Measurements from ENCODE around the gene SLC26A1.

SLC26A1 gene

DNA sequence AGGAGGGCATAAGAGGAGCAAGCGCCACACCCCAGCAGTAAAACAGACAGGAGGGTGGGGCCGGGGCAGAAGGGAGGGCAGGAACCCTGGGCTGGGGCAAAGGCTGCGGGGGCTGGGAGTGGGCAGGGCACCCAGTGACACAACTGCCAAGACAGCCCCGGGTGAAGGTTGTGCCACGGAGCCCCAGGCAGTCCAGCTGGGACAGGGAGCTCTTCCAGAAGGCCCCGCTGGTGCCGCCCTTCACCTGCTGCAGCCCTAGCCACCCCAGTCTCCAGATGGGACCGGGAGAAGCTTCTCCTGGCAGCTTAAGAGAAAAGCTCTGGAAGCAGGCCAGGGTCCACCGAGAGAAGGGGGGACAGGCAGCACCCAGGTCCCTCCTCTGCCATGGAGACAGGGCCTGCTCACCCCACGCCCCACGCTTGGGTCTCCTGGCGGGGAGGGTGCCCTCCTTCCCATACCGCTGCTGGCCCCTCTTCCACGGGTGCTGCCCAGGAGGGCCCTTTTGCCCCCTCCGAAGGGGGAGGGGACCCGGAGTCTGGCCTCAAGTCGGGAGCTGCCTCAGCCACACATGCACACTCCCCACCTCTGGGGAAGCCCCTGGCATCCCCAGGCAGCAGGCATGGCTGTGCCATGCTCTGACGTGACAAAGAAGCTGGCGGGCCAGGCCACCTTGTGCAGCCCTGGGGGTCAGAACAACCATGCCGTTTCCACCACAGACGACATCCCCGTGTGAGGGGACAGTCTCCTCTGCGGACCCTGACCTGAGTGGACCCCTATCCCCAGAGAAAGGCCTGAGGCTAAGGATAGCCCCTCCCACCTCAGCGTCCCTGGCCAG lies 21.3 kb downstream of the SLC26A1 start:
- TF ChIP-seq, protein P1, sequence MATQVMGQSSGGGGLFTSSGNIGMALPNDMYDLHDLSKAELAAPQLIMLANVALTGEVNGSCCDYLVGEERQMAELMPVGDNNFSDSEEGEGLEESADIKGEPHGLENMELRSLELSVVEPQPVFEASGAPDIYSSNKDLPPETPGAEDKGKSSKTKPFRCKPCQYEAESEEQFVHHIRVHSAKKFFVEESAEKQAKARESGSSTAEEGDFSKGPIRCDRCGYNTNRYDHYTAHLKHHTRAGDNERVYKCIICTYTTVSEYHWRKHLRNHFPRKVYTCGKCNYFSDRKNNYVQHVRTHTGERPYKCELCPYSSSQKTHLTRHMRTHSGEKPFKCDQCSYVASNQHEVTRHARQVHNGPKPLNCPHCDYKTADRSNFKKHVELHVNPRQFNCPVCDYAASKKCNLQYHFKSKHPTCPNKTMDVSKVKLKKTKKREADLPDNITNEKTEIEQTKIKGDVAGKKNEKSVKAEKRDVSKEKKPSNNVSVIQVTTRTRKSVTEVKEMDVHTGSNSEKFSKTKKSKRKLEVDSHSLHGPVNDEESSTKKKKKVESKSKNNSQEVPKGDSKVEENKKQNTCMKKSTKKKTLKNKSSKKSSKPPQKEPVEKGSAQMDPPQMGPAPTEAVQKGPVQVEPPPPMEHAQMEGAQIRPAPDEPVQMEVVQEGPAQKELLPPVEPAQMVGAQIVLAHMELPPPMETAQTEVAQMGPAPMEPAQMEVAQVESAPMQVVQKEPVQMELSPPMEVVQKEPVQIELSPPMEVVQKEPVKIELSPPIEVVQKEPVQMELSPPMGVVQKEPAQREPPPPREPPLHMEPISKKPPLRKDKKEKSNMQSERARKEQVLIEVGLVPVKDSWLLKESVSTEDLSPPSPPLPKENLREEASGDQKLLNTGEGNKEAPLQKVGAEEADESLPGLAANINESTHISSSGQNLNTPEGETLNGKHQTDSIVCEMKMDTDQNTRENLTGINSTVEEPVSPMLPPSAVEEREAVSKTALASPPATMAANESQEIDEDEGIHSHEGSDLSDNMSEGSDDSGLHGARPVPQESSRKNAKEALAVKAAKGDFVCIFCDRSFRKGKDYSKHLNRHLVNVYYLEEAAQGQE (IDR thresholded peaks at IDR 0.05; ENCODE audit: insufficient read depth in 1 of 2, low read depth in 2 of 2, low read length in 2 of 2) = no peak
- TF ChIP-seq POLR2AphosphoS5 (IDR thresholded peaks at IDR 0.05; ENCODE audit: low read depth, low read length) = no peak
- TF ChIP-seq TAF1 (IDR thresholded peaks at IDR 0.05; ENCODE audit: borderline replicate concordance, insufficient read depth, low read length) = no peak
- no peak for TF ChIP-seq SIN3A (IDR thresholded peaks at IDR 0.05; ENCODE audit: borderline replicate concordance, insufficient read depth, low read length)
- no peak for TF ChIP-seq FOXP2 (optimal IDR thresholded peaks at IDR 0.05; ENCODE audit: borderline replicate concordance, extremely low read depth, extremely low read length, insufficient read depth)

DNA sequence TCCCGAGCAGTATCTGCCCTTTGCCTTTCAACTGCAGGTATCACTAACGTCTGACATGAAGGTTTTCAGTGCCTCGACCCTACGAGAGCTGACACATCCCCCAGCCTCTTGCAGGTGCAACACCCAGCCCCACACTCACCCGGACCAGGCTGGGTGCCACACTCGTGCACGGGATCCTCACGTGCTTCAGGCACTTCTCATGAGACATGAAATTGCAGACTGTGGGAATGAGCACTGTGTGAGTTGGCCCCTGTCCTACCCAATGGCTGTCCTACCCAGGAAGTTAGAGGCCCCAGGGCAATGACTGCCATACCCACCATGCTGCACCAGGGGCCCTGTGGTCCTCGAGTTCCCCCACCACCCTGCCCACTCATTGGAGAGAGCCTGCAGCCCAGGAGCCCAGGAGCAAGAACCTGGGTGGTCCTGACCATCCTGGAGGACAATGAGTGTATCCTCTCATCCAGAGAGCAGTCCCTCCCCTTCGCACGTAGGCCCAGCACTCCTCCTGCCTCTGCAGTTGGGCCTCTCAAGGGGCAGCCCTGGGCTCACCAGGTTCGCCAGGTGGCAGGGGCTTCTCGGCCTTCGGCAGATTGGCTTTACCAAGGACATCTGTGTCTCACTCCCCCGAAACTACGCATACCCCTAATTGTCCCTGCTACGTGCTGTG lies 22.2 kb downstream of the SLC26A1 start:
- TF ChIP-seq FOXP2 (optimal IDR thresholded peaks at IDR 0.05; ENCODE audit: borderline replicate concordance, extremely low read depth, extremely low read length, insufficient read depth) (no peak), TAF1 (IDR thresholded peaks at IDR 0.05; ENCODE audit: borderline replicate concordance, insufficient read depth, low read length) (no peak), SIN3A (IDR thresholded peaks at IDR 0.05; ENCODE audit: borderline replicate concordance, insufficient read depth, low read length) (no peak)
- TF ChIP-seq, protein P1 (IDR thresholded peaks at IDR 0.05; ENCODE audit: insufficient read depth in 1 of 2, low read depth in 2 of 2, low read length in 2 of 2) = no peak

DNA sequence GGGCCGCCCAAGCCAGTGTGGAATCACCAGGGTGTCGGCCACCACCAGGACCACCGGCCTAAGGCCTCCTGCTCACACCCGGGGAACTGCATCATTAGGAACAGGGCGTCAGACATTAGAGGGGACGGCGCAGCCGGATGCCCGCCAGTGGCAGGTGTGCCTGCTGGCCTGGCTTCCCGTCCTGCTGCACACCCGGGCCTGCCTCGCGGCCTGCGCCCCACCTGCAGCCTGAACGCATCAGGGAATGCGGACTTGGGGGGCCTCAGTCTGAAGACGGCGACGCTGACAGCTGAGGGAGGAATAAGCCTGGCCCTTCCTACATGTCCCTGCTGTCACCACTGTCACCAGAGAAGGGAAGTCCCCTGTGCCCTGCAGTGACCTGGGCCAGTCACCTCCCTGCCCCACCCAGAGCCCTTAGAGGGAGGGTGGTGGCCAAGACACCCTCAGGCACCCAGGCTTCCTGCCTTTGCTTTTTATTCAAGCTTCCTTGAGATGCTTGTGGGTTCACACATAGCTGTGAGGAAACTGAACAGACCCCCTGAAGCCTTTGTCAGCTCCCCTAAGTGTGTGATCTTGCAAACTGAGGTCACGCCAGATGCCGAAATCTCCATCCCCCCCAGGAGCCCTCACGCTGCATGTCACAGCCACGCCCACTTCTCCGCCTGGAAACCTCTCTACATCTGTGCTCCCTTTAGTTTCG lies 23.0 kb downstream of the SLC26A1 start:
- TF ChIP-seq TAF1 (IDR thresholded peaks at IDR 0.05; ENCODE audit: borderline replicate concordance, insufficient read depth, low read length) (no peak), POLR2AphosphoS5 (IDR thresholded peaks at IDR 0.05; ENCODE audit: low read depth, low read length) (no peak), SIN3A (IDR thresholded peaks at IDR 0.05; ENCODE audit: borderline replicate concordance, insufficient read depth, low read length) (no peak), FOXP2 (optimal IDR thresholded peaks at IDR 0.05; ENCODE audit: borderline replicate concordance, extremely low read depth, extremely low read length, insufficient read depth) (no peak)
- TF ChIP-seq, protein P1 (IDR thresholded peaks at IDR 0.05; ENCODE audit: insufficient read depth in 1 of 2, low read depth in 2 of 2, low read length in 2 of 2) = no peak

DNA sequence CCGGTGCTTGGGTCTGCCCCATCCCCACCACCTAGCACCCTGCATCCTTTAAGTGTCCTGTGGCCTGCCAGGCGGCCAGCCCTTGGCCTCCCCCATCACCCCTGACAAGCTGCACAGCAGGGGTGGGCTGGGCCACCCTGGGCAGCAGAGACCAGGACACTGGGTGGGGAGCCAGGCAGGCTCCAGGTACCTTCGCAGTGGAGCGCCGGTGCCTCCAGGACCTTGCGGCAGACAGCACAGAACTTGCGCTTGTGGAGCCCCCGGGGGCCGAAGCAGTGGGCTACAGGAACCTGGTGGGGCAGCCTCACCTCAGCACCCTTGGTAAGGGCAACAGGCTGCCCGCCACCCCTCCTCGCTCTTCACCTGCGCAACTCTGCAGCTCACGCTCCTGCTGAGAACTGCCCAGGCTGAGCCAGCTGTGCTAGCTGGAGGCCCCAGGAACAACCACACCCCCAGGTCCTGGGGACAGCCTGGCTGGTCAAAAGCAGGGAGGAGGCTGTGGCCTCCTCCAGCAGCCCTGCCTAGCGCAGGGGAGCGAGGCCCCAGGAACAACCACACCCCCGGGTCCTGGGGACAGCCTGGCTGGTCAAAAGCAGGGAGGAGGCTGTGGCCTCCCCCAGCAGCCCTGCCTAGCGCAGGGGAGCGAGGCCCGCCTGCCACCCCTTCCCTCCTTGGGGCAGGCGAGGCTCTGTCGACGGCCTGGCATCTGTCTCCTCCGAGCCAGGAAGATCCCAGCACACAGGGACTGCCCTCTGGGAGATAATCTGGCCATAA lies 24.4 kb downstream of the SLC26A1 start:
- TF ChIP-seq TAF1 (IDR thresholded peaks at IDR 0.05; ENCODE audit: borderline replicate concordance, insufficient read depth, low read length) (no peak), FOXP2 (optimal IDR thresholded peaks at IDR 0.05; ENCODE audit: borderline replicate concordance, extremely low read depth, extremely low read length, insufficient read depth) (no peak), SIN3A (IDR thresholded peaks at IDR 0.05; ENCODE audit: borderline replicate concordance, insufficient read depth, low read length) (no peak), POLR2AphosphoS5 (IDR thresholded peaks at IDR 0.05; ENCODE audit: low read depth, low read length) (no peak)
- TF ChIP-seq, protein P1 (IDR thresholded peaks at IDR 0.05; ENCODE audit: insufficient read depth in 1 of 2, low read depth in 2 of 2, low read length in 2 of 2) = no peak

Data from PFSK-1 (cell line).